ENCODE measurements around the gene SPTBN1.

DNA sequence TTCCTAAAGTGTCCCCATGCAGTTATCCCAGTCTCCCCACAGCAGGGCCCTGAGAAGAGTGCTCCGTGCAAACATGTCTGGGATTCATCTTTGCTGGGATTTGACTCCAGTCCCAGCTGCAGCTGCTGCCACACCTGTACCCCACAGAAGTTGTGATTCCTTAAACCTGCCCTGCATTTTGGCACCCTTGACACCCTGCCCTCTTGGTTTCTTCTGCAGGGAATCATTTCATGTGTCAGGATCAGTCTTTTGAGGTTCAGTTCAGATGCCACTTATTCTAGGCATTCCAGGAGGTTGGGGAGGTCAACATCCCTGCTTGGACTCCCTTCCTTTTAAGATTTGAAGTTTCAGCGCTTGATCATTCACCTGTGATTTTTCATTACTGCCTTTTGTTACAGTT lies 108.3 kb downstream of the SPTBN1 start:
- TF ChIP-seq TARDBP (IDR thresholded peaks at IDR 0.05) (no peak), ELF4 (IDR thresholded peaks at IDR 0.05) (no peak), L3MBTL2 (conservative IDR thresholded peaks at IDR 0.05) (no peak), SUZ12 (IDR thresholded peaks at IDR 0.05) (no peak)

Data from HEK293T (cell line).